ENCODE results near the gene DOCK1. TPM values are rescaled to one million over a fixed set of nuclear protein-coding genes. Genes with fewer than 3 reads are reported as not detected.

Gene DOCK1
- total RNA-seq, 2 donors from 2014 or later, result 1.1 TPM

DNA sequence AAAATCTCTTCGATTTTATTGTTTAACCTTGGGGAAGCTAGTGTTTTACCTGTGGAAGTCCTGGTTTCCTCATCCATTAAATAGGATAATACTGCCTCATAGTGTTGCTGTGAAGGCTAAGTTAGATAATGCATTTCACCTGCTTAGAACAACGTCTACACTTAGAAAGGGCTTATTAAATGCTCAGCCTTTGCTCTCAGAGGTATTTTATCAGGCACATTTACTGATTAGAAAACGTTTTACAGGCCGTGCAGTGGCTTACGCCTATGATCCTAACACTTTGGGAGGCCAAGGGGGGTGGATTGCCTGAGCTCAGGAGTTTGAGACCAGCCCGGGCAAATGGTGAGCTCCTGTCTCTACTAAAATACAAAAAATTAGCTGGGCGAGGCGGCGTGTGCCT is 146.8 kb downstream of the DOCK1 start:
- no peak for ATAC-seq
- Mint-ChIP-seq H3K36me3 (no peaks in the 10 kb centered on the region), H3K27ac (no peak overlapping the region), H3K9me3 (no peaks in the 10 kb centered on the region)
- no peak for DNase-seq (ENCODE audit: low spot score in 2 of 2)

DNA sequence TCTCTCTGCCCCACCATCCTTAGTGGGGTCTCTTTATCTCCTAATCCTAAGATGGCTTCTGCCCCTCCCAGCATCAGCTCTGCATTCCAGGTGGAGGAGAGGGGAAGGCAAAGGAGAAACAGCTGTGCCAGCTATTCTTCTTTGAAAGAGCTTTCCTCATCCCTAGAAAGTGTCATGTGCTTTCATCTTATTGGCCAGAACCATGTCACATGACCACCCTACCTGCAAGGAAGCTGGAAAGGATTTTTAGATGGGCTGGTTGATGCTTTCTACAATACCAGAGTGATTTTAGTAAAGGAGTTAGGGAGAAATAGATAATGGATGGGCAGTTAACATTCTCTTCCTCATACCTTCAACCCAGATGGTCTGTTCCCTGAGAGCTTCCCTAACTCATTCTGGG is 150.0 kb downstream of the DOCK1 start:
- H3K27ac Mint-ChIP-seq, result no peak overlapping the region
- H3K9me3 Mint-ChIP-seq, result peaks cover 5 to 10% of the 10 kb centered on the region in 2 donors
- ATAC-seq (no peak), DNase-seq (ENCODE audit: low spot score in 2 of 2) (no peak)
- H3K36me3 Mint-ChIP-seq, result peaks cover 0 to 4% of the 10 kb centered on the region in 2 donors

DNA sequence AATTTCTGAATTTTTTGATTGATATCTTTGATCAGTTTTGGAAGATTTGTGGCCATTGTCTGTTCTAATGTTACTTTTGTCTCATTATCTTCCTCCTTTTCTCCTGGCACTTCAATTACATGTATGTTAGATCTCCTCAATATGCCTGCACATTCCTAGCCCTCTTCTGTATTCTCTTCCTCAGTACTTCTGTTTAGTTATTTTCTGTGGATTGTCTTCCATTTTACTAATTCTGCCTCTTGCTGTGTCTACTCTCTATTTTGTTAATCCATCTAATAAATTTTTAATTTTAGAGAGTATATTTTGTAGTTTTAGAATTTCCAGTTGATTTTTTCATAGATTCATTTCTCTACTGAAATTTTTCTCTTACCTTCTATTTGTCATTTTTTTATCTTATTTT is 154.1 kb downstream of the DOCK1 start:
- peaks cover 0 to 4% of the 10 kb centered on the region in 2 donors for H3K36me3 Mint-ChIP-seq
- H3K9me3 Mint-ChIP-seq, result peaks cover 10 to 15% of the 10 kb centered on the region in 2 donors
- no peak for ATAC-seq
- DNase-seq (ENCODE audit: low spot score in 2 of 2), result no peak
- no peak overlapping the region for H3K27ac Mint-ChIP-seq

DNA sequence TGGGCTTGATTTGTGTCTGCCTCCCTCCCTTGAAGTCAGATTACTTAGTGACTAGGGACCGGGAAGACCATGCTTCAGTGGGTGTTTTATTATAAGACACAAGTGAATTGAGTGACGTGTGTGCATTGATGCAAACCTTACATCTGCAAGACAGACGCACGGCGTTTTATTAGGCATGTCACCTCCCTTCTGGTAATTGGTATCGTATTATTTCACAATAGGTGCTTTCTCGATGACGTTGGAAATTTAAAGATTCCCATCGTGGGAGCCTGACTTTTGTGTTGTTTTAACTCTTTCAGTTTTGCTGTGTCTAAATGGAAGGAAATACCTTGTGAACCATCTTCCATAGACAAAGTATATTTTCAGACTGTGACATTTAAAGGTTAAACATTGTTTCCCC is 158.5 kb downstream of the DOCK1 start:
- Mint-ChIP-seq H3K9me3 (peaks cover 10 to 19% of the 10 kb centered on the region in 2 donors), H3K27ac (no peak overlapping the region), H3K36me3 (peaks cover 0 to 4% of the 10 kb centered on the region in 2 donors)
- ATAC-seq (no peak), DNase-seq (ENCODE audit: low spot score in 2 of 2) (no peak)

- Mint-ChIP-seq H3K27ac (no peak overlapping the region), H3K9me3 (peaks cover 6 to 13% of the 10 kb centered on the region in 2 donors), H3K36me3 (no peaks in the 10 kb centered on the region)
- DNase-seq (ENCODE audit: low spot score in 2 of 2) (no peak), ATAC-seq (no peak)
Measured at GRCh38 chr10:127064474-127064873, 159.2 kb downstream of the DOCK1 start.

GRCh38 chr10:127067542-127068194 is 162.4 kb downstream of the DOCK1 start:
- peaks cover 2 to 5% of the 10 kb centered on the region in 2 donors for H3K9me3 Mint-ChIP-seq
- no peak for ATAC-seq
- H3K36me3 Mint-ChIP-seq, result no peaks in the 10 kb centered on the region
- H3K27ac Mint-ChIP-seq, result no peak overlapping the region
- no peak for DNase-seq (ENCODE audit: low spot score in 2 of 2)

GRCh38 chr10:127068485-127068884 is 163.3 kb downstream of the DOCK1 start:
- Mint-ChIP-seq H3K27ac (no peak overlapping the region), H3K36me3 (no peaks in the 10 kb centered on the region), H3K9me3 (peaks cover 0 to 4% of the 10 kb centered on the region in 2 donors)
- no peak for ATAC-seq
- no peak for DNase-seq (ENCODE audit: low spot score in 2 of 2)

- Mint-ChIP-seq H3K9me3 (peaks cover 0 to 4% of the 10 kb centered on the region in 2 donors), H3K36me3 (no peaks in the 10 kb centered on the region), H3K27ac (no peak overlapping the region)
- ATAC-seq (no peak), DNase-seq (ENCODE audit: low spot score in 2 of 2) (no peak)
Measured at GRCh38 chr10:127069436-127069835, 164.2 kb downstream of the DOCK1 start.

- ATAC-seq (no peak), DNase-seq (ENCODE audit: low spot score in 2 of 2) (no peak)
- no peak overlapping the region for H3K27ac Mint-ChIP-seq
- H3K9me3 Mint-ChIP-seq, result peaks cover 0 to 2% of the 10 kb centered on the region in 2 donors
- no peaks in the 10 kb centered on the region for H3K36me3 Mint-ChIP-seq
Measured at GRCh38 chr10:127071126-127071525, 165.9 kb downstream of the DOCK1 start.

DNA sequence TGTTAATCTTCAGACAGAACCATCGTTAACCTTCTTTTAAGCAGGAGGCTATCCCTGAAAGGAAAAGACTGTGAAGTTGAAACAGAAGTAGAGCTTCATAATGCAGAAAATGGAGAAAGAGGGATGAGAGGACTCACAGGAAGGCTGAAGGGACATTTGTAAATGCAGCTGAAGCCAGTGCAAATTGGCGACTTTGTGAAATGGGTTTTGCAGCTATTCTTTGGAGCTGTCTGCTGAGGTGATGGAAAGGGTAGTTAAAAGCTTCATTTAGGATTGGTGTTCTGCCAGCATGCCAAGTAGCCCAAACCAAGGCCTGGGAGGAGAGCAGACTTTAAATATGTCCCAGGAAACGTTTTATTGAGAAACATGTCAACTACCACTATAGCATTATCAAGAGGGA is 168.4 kb downstream of the DOCK1 start:
- no peaks in the 10 kb centered on the region for H3K36me3 Mint-ChIP-seq
- H3K27ac Mint-ChIP-seq, result no peak overlapping the region
- ATAC-seq (no peak), DNase-seq (ENCODE audit: low spot score in 2 of 2) (no peak)
- H3K9me3 Mint-ChIP-seq, result no peaks in the 10 kb centered on the region

GRCh38 chr10:127079392-127079791 is 174.2 kb downstream of the DOCK1 start:
- Mint-ChIP-seq H3K9me3 (peaks cover 3 to 9% of the 10 kb centered on the region in 2 donors), H3K36me3 (peaks cover 0 to 9% of the 10 kb centered on the region in 2 donors), H3K27ac (no peak overlapping the region)
- DNase-seq (ENCODE audit: low spot score in 2 of 2) (no peak), ATAC-seq (no peak)

- DNase-seq (ENCODE audit: low spot score in 2 of 2) (no peak), ATAC-seq (no peak)
- peaks cover 3 to 9% of the 10 kb centered on the region in 2 donors for H3K9me3 Mint-ChIP-seq
- H3K27ac Mint-ChIP-seq, result no peak overlapping the region
- peaks cover 0 to 9% of the 10 kb centered on the region in 2 donors for H3K36me3 Mint-ChIP-seq
Measured at GRCh38 chr10:127080317-127080716, 175.1 kb downstream of the DOCK1 start.

- DNase-seq (ENCODE audit: low spot score in 2 of 2) (no peak), ATAC-seq (no peak)
- peaks cover 3 to 9% of the 10 kb centered on the region in 2 donors for H3K9me3 Mint-ChIP-seq
- H3K27ac Mint-ChIP-seq, result no peak overlapping the region
- peaks cover 0 to 9% of the 10 kb centered on the region in 2 donors for H3K36me3 Mint-ChIP-seq
Measured at GRCh38 chr10:127081851-127082345, 176.7 kb downstream of the DOCK1 start.

DNA sequence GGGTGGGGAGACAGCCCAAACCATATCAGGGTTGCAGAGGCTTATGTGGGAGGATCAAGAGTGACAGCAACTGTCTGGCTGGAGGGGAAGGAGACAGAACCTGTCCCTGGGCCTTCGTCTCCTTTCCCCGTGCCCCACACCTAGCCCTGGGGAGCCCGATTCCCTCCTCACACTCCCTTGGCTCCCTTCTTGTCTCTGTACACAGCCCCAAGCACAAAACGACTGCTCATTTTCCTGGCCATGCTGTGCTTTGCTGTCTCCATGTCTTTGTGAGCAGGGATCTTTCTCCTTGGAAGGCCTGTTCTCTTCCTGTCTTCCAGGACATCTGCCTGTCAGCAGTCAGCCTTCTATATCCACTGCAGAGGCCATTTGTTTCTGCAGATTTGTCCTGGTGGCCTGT is 177.4 kb downstream of the DOCK1 start:
- H3K9me3 Mint-ChIP-seq, result peaks cover 3 to 9% of the 10 kb centered on the region in 2 donors
- no peak overlapping the region for H3K27ac Mint-ChIP-seq
- ATAC-seq (no peak), DNase-seq (ENCODE audit: low spot score in 2 of 2) (no peak)
- peaks cover 0 to 9% of the 10 kb centered on the region in 2 donors for H3K36me3 Mint-ChIP-seq

DNA sequence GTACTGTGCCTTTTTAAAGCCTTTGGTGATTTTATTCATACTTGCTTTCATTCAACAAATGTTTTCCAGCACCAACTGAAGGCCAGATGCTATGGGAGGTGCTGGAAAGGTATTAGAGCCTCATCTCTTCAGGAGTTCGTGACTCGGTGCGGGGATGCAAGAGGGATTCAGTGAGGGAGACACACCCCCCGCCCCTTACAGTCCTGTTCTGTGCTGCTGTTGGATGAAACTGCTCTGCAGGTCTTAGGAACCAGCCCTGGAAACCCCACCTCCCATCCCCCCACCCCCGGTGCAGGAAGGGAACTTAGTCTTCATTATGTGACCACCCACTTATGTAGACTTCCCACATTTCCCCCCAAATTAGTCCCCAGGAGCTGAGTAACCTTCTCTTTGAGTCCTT is 180.7 kb downstream of the DOCK1 start:
- Mint-ChIP-seq H3K9me3 (peaks cover 3 to 9% of the 10 kb centered on the region in 2 donors), H3K36me3 (peaks cover 0 to 9% of the 10 kb centered on the region in 2 donors), H3K27ac (no peak overlapping the region)
- ATAC-seq, result no peak
- no peak for DNase-seq (ENCODE audit: low spot score in 2 of 2)

- ATAC-seq (no peak), DNase-seq (ENCODE audit: low spot score in 2 of 2) (no peak)
- Mint-ChIP-seq H3K36me3 (no peaks in the 10 kb centered on the region), H3K27ac (no peak overlapping the region), H3K9me3 (no peaks in the 10 kb centered on the region)
Measured at GRCh38 chr10:127088908-127089307, 183.7 kb downstream of the DOCK1 start.

DNA sequence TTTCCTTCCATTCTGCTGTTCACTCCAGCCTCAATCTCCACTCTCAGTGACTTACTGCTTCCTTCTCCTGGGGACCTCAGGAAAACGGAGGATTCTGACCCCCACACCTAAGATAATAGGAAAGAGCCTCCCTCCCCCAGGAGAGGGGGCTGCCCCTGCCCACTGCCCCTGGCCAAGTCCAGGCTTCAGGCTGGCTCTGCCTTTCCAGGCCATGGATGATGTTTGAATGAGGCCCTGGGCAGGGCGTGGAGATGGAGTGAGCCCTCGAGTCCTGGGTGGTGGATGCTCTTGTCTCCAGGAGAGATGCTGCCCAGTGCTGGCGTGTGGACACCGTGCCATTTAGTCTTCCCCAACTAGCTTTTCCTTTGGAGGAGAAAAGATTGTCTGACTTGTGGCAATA is 184.2 kb downstream of the DOCK1 start:
- Mint-ChIP-seq H3K9me3 (no peaks in the 10 kb centered on the region), H3K36me3 (no peaks in the 10 kb centered on the region), H3K27ac (no peak overlapping the region)
- DNase-seq (ENCODE audit: low spot score in 2 of 2) (no peak), ATAC-seq (no peak)

- DNase-seq (ENCODE audit: low spot score in 2 of 2), result no peak
- ATAC-seq, result no peak
- Mint-ChIP-seq H3K27ac (no peak overlapping the region), H3K9me3 (no peaks in the 10 kb centered on the region), H3K36me3 (no peaks in the 10 kb centered on the region)
Measured at GRCh38 chr10:127090138-127090537, 184.9 kb downstream of the DOCK1 start.

Measured in activated naive CD4-positive, alpha-beta T cell treated with anti-CD3 and anti-CD28 coated beads, Interleukin-2, amount 50 U/mL, for 72 hours (primary cell).